HL-60 (cell line): ENCODE measurements around the gene SPATS2.

Experiments
- POLR2AphosphoS5 ChIP-seq: IDR thresholded peaks from 2 replicates; pipeline ENCODE4 v1.6.1; 2012; ENCODE audit warnings: low read depth
- SPI1 ChIP-seq: IDR thresholded peaks from 2 replicates; pipeline ENCODE4 v1.6.1; 2012; ENCODE audit warnings: low read depth, mild to moderate bottlenecking, borderline replicate concordance
- TF ChIP-seq, protein P1 (sequence below): IDR thresholded peaks from one replicate; pipeline ENCODE4 v1.5.1; 2011; ENCODE audit warnings: low read length, control low read depth, inconsistent platforms; ENCODE audit not compliant: insufficient read depth

DNA sequence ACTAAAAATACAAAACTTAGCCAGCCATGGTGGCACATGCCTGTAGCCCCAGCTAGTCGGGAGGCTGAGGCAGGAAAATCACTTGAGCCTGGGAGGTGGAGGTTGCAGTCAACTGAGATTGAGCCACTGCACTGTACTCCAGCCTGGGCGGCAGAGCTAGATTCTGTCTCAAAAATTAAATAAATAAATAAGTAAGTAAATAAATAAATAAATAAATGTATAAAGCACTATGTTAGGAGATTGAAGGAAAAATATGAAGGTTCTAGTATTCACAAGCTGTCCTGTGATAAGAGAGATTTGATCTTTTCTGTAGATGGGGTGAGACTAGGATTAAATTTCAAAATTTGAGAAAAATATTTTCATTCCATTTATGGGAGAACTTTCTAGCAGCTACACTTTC lies 14.9 kb upstream of the SPATS2 start:
- no peak for TF ChIP-seq POLR2AphosphoS5
- TF ChIP-seq SPI1, result no peak
- TF ChIP-seq, protein P1, sequence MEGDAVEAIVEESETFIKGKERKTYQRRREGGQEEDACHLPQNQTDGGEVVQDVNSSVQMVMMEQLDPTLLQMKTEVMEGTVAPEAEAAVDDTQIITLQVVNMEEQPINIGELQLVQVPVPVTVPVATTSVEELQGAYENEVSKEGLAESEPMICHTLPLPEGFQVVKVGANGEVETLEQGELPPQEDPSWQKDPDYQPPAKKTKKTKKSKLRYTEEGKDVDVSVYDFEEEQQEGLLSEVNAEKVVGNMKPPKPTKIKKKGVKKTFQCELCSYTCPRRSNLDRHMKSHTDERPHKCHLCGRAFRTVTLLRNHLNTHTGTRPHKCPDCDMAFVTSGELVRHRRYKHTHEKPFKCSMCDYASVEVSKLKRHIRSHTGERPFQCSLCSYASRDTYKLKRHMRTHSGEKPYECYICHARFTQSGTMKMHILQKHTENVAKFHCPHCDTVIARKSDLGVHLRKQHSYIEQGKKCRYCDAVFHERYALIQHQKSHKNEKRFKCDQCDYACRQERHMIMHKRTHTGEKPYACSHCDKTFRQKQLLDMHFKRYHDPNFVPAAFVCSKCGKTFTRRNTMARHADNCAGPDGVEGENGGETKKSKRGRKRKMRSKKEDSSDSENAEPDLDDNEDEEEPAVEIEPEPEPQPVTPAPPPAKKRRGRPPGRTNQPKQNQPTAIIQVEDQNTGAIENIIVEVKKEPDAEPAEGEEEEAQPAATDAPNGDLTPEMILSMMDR, result no peak
